Measurements from ENCODE around the gene TACC2.

Gene TACC2

DNA sequence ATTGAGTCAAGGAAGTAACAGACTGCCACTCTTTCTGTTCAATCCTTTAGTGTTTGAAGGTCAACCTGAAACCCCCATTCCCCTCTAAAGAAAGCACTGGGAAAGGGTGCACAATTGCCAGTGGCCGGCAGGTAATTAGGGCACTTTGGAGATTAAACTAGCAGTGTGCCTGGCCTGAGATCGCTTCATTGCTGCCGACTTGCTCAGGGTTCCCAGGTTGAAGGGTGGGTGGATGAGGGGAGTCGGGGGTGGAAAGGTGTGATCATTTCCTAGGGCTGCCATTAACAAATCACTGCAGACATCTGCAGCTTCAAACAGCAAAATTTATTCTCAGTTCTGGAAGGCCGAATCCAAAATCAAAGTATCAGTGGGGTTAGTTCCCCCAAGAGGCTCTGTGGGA, 265.9 kb downstream of the TACC2 start:
- no peak for DNase-seq

DNA sequence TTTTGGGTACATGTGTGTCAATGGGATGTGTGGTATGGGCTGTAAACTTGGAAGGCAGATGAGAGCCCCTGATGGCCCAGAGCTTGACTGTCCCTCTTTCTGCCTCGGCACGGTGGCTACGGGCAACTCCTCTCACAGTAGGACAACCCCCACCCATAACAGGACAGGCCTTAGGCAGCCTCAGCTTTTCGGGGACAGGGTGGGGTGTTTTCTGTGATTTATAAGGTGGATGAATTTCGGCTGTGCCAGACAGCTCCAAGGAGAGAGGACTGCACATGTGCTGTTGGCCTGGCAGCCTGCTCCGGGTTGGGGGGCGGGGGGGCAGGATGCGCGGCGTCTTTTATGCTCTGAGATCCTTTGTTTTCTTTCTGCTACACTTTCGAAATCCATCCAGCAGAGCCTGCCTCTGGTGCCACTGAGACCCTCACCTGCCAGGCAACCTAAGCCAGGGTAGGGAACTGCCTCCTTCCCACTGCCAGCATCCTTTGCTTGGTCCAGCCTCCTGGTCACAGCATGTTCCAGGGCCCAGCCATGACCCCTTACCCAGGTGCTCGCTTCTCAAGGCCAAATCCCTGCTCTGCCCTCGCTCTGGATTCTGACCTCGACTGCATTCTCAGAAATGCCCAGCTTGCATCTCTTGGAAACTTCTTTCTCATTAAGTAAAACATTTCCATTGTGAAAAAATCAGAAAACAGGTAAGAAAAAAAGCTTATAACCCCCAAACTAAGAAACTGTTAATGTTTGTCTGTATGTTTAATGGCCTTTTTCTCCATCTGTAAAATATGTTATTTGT, 266.7 kb downstream of the TACC2 start:
- DNase-seq = no peak

DNA sequence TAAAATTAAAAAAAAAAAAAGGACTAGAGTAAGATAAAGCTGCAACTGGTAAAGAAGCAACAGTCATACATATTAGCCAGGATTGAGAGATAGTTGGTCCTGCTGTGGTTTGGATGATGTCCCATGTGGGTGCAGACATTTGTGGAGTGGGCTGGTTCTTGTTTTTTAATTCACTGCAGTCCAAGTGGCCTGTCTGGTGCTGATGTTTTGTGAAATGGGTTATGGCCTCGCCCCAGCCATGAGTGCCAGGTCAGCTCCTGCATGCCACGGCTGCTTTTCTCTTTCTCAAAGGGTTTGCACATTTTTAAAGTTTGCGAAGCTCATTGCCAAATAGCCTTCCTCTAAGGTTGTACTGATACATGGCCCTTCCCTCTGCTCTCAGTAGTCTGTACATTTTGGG, 268.1 kb downstream of the TACC2 start:
- DNase-seq = no peak

DNA sequence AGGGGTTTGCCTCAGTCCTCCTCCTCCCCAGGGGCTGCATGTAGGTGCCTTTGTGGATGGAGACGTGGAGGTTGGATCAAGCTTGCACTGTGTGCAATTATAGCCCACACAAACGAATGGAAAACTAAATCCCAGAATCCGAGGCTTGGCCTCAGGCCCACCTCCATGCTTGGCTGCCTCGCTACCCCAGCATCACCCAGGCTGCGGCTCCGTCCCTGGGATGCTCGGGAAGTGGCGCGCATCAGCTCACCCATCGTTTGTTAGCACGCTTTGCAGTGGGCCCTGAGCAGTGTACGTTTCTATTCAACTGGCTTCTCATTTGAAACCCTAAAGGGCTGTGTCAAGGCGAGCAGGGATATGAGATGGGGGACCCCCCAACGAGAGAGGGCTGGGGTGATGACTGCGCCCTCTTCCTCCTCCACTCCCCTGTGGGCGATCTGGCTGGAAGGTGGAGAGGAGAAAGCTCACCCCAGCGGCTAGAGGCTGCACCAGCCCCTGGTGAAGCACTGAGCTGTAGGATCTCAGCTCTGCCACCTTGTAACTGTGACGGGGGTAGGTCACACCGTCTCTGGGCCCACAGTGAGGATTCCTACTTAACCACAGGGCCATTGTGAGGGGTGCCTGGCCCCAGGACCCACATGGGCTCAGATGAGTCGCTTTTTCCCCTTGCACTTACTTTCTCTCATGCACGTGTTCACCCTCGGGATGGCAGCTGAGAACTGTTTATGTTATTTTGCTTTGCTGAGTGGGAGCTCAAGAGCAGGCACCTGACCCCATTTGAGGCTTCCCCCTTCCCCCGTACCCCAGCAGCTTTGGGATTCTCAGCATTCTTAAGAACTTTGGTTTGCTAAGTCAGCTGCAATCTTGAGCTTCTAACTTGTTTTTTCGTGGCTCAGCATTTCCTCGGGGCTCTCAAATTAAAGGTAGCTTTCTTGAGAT, 269.4 kb downstream of the TACC2 start:
- no peak for DNase-seq

DNA sequence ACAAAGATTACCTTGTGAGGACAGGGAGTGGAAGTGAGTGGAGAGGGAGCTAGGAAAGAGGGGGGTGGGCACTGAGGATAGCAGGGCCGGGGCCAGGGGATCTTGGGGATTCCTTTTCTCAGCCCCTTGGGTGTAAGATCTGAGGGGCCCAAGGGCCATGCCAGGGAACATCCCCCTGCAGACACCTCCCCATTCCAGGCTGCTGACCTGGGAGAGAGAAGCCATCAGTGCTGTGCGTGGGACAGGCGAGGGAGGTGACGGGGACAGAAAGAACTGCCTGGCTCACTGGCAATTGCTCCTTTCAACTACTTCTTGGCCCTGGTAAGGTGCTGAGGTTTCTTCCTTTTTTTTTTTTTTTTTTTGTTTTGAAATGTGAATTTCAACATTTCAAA, 270.1 kb downstream of the TACC2 start:
- no peak for DNase-seq

DNA sequence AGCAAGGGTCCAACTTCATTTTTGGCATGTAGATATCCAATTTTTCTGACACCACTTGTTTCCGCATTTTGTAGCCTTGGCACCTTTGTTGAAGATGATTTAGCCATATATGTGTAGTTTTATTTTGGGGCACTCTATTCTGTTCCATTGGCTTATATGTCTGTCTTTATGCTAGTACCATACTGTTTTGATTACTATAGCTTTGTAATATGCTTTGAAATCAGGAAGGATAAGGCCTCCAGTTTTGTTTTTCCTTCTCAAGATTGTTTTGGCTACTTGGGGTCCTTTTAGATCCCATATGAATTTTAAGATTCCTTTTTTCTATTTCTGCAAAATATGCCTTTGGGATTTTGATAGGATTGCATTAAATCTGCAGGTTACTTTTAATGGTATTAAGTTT, 272.6 kb downstream of the TACC2 start:
- no peak for DNase-seq

DNA sequence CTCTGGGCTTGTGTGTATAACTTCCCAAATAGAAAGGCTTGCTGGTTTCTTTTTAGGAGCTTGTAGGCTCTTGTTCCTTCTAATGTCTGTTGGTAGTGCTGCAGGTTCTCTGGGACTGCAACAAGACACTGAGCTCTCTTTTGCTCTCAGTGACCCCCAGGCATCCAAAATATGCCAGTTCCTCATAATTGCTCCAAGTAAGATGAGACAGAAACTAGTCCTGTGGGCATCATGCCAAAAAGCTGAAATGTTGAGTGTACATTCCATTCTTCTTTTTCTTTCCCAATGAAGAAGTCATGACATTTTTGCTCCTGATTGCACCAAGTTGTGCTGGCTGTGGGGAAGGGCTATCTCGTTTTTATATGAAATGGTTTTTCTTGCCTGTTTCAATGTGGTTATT, 275.0 kb downstream of the TACC2 start:
- no peak for DNase-seq

DNA sequence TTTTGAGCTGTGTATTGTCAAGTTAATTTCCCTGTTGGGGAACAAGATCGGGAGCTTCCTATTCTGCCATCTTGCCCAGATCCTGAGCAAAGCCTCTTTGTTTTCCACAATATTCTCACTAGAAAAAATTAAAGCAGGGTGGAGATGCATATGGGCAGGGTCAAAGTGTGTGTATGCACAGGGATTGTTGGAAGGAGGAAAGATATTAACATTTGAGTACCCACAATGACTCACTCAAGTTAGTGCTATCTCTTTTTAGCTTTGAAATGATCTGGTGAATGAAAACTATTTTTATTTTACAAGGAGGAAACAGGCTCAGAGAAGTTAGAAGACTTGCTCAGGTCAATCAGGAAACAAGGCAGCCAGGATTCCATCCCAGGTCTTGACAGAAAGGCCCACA, 275.5 kb downstream of the TACC2 start:
- DNase-seq = no peak

DNA sequence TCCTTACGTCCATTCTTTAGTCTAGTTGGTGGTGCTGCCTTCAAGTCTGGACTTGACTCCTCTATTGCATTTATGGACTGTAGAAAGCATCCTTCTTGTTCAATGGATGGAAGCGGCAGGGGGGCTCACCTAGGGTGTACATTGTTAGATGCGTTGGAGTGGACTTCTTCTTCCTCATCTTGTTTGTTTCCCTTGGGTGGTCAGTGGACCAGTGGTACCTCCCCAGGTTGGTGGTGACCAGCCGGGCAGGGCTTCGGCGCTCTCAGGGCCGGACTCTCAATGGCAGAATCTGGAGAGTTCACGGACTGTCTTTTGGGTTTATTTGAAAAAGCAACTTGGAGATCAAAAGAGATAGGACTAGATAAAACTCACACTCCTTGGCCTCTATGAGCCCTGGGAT, 276.0 kb downstream of the TACC2 start:
- DNase-seq = no peak

DNA sequence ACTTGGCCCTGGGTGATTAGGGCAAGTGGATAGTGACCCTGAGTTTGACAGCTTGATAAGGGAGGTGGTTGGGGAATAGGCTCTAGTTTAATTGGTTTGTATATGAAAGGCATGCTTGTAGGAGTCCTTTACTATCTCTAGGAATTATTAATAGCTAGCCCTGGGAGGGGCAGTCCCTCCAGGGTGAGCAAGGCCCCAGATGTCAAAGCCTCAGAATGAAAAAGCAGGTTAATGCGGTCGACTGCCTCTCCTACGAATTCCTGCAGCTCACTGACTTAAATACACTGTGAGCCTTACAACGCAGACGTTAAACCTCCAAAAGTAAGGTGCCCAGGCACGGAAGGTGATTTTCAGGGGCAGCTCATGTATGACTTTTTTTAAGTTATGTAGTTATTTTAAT, 276.9 kb downstream of the TACC2 start:
- DNase-seq = no peak

DNA sequence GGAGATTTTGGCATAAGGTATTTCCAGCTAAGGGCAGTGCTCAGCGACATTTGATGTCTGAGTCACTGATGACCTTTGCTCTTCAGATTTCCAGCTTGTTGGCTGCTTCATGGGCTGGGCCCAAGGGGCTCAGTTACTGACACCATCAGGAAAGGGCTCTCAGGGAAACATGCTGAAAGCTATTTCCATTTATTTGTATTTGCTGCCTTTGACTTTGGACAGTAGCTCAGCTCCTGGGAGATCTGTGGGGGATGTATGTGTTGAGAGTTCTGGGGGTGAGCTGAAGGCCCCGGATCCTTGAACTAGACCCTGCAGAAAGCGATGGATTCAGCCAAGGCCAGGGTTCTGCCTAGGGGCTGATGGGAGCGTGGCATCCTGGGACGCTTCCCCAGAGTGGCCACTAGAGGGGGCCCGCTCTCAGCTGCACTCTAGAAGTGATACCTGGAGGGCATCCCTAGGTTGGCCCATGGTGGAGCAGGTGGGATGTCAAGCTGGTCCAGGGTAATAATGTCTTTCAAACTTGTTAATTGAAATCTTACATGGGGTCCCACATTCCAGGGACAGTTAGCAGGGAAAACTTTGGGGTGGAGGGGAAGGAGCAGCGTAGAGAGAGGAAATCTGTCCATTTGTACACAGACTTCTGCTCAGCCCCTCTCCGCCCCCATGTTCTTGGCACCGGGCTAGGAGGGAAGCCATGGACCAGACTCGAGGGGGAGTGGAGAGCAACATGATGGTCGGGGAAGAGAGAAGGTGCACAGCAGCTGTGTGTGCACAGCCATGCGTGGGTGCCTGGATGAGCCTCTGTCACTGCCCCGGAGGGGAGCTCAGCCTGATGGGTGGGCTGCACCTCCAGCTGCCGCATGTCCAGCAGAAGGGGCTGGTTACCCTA, 279.1 kb downstream of the TACC2 start:
- DNase-seq = peak; percentile 40

DNA sequence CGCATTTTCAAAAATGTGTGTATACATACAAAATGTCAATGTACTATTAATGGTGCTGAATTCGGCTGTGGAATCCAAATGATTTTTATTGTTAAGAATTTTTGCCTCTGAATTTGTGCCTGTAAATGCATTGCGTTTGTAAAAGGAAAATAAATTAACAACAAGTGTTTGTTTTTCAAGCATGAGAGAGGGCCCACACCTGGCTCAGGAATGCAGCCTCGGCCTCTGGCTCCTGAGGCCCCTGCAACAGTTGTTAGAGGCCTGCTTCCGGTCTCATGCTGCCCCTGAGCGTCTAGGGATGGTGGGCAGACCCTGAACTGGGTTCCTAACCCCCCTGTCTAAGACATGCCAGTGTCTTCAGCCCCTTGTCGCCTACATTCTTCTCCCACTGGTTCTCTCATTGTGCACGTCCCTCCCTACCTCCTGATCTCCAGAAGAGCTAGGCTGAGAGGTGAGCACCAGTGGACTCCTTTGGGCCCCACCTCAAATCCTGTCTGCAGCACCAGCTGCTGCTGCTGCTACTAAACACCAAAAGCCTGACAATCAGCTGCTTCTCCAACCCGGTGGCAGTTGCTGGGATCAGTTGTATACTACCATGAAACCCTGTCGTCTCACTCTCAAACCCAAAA, 280.2 kb downstream of the TACC2 start:
- no peak for DNase-seq

DNA sequence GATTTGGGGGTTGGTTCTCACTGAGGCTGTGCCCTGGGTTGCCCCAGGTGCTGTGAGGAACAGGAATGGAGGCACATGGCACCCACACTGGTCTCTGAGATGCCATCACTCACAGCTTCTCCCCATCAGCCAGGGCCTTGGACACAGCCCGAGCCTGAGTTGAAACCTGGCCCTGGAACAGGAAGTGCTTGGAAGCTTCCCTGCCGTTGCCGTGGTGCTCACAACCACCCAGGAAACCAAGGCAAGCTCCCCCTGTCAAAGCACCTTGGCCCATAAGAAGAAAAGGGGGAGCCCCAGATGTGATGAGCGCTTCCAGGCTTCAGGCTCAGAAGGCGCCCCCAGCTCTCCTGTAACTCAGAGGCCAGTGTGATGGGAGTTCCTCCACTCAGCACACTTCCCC, 282.1 kb downstream of the TACC2 start, which contains the start of gene BTBD16:
Gene BTBD16 (plus strand): TSS at position 221 of the 400 bp plus-strand sequence. CDS start 3,786 bp downstream, outside the sequence.
- DNase-seq = no peak

DNA sequence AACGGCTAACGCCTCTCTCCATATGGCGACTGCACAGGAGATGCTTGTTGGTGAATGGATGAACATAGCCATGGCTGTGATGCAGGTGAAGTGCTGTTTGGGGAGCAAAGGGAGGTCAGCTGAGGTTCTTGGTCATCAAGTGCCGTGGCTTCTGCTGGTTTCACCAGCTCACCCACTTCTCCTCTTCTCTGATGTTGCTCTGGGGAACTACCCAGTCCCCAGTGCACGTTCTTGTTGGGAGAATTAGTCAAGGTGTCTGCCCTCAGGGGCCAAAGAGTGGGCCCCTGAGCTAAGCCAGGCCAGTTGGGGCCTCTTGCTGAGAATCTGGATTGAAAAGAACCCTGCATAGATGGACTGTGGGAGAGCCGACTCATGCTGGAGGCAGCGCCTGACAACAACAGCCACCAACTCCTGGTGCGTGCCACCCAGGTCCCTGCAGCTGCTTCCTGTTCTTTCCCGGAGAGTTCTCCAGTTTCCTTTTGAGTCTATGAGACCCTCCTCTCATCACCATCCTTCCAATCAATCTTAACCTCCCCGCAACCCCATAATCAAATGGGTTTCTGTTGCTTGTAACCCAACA, 285.1 kb downstream of the TACC2 start:
- DNase-seq = no peak

DNA sequence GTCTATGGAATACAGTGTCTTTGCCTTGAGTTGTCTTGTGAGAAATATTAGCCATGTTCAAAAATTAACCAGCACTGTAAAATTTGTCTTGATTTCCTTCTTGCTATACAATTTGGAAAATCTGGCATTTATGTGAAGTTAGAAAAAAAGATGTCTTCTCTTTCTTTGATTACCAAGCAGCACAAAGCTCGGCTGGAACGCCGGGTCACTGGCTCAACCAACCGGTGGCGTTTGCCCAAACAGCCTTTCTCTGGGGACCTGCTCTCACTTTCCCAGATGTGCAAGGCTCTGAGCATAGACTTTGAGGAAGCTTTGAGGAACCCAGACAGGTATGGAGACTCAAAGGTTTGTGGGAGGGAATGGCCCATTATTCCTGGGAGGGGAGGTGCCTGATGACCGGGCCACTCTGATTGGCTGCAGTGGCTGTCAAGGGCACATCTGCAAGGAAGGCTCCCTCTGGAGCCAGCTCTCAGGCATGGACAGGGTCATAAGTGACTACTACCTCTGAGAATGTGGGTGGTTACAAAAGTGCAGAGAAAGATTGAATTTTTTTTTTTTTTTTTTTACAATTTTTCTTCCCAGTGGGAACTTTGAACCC, 287.7 kb downstream of the TACC2 start:
- DNase-seq = no peak

DNA sequence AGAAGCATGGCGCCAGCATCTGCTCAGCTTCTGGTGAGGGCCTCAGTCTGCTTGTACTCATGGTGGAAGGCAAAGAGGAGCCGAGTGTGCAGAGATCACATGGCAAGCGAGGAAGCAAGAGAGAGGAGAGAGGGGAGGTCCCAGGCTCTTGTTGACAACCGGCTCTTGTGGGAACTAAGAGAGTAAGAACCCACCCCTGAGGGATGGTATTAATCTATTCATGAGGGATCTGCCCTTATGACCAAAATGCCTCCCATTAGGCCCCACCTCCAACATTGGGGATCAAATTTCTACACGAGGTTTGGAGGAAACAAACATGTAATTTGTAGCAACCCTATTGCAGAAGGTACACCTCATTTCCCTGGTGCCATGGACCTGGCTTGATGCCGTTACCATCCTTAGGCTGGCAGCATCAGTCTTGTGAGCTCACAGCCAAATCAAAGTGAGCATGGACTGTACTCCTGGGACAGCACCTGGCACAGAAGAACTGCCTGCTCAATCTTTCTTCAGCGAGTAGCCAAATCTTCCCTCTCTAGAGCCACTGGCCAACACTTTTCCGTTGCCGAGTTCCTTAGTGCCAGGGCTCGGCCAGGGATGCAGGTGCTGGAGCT, 288.7 kb downstream of the TACC2 start:
- DNase-seq = no peak

DNA sequence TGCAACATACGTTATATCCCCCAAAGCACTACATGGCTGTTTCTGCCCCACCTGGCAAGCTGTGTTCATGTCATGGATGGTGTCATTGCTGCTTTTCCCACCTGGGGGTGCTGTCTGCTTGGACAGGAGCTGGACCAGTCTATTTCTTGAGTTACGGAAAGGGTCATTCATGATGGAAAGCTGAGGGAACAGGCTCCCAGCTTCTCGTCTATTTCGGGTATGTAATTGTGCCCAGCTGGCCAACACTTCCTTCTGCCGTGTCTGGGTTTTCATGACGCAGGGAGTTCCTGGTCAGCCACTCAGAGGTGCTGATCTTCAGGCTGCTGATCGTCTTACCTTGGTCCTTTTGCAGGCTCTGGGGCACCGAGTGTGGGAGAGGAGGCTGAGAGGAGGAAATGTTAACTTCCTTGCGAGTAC, 290.8 kb downstream of the TACC2 start:
- no peak for DNase-seq

DNA sequence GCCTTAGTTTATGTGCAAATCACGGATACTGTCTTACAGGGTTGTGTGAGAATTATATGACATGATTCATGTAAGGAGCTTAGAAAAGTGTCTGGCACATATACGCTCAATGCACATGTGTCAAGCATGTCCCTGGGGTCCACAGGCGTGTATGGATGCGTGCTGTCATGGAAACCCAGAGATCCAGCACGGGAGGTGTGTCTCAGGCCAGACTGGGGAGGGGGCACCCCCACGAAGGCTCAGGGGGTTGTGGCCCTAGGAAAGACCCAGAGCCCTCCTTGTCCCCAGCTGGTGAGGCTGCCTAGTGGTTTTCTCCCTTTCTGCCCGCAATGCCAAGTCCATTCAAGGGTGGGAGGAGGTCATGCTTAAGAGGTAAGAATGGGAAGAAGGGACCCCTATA, 291.2 kb downstream of the TACC2 start:
- DNase-seq = no peak

DNA sequence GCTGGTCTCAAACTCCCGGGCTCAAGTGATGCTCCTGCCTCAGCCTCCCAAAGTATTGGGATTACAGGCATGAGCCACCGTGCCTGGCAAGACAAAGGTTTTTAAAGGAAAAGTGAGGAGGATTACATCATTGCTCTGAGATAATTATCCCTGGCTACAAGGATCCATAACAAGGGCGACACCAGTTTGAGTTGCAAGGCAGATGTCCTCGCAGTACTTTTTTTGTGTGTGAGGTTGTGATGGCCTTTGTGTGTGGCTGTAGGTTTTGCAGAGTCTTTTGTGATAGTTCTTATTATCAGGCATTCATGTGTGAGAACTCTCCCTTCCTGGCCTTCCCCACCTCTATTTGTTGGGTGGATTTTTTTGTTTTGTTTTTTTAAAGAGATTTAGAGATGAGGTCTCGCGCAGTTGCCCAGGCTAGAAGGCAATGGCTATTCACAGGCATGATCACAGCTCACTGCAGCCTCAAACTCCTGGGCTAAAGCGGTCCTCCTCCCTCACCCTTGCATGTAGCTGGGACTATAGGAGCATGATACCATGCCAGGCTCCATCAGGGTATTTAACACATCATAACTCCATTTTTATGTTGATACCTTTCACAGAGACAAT, 292.2 kb downstream of the TACC2 start:
- DNase-seq = no peak

DNA sequence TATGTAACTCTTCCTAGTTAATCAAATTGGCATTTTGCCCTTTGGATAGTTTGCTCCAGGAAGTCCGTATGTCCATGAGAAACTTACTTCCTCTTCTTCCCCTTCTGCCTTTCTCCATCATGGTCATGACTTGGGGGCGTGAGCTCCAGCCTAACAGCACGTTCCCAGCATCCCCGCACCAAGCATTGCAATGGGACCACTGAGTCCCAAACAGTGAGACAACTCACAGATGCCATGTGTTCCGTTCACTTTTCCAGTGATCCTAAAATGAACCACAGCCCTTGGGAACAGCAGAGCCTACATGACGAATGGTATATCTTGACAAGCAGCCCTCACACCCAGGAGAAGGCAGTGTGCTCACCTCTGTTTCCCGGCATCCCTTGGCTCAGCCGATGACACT, 292.8 kb downstream of the TACC2 start:
- DNase-seq = no peak

DNA sequence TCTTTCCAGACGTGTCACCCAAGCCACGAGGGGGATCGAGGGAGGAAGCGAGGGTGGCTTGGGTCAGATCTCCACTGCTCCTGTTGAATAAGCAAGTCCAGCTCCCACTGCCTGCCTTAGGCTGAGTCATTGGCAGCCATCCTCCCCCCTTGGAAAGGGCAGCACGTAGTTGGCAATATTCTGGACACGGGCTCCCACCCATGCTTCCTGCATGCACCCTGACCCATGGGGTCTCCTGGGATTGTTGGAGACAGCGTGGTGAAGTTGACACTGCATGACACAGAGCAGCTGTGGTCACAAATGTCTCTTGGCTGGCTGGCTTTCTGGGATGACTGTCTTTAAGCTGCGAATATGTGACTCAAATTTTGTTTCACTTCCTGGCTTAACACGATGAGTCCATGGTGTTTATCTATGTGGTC, 293.3 kb downstream of the TACC2 start:
- no peak for DNase-seq

Data from CD4-positive, alpha-beta T cell treated with Interleukin-4 for 4 hours (primary cell).